Panc1 (cell line): ENCODE measurements around the gene CD96.

Experiments
- CTCF ChIP-seq: fragments of 450-650 bp; IDR thresholded peaks from 2 replicates; pipeline ENCODE4 v1.5.1; 2017; ENCODE audit warnings: mild to moderate bottlenecking
- POLR2AphosphoS5 ChIP-seq: IDR thresholded peaks from 2 replicates; pipeline ENCODE4 v1.6.1; 2012; ENCODE audit warnings: mild to moderate bottlenecking, low read depth, low read length, moderate library complexity
- TCF7L2 ChIP-seq: IDR thresholded peaks from 2 replicates; pipeline ENCODE4 v1.6.1; 2011; ENCODE audit warnings: mild to moderate bottlenecking, low read depth, low read length, inconsistent platforms
- TF ChIP-seq, protein P1 (sequence below), 2 experiments: IDR thresholded peaks; 2 replicates each; pipeline ENCODE4 v1.6.1; 2011 to 2012; ENCODE audit warnings: low read depth in 2 of 2, control low read depth in 1 of 2, low read length in 1 of 2, mild to moderate bottlenecking in 1 of 2, moderate library complexity in 1 of 2; ENCODE audit not compliant: insufficient read depth in 1 of 2

DNA sequence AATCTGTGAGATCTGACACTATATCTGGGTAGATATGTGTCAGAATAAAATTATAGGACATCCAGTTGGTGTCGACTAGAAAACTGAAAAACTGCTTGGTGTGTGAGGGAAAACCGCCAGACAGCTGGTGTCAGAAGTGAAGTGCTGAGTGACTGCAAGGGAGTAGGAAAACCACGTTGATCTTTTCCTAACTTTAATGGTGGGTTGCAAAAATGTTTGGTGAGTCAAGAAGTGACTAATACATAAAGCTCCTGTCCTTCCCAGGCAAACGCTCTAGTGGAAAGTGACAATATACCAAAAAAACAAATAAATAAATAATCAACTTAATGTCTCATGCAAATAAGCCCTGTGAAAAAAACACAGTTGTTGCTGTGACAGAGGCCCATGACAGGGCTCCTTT is 7.3 kb upstream of the CD96 start:
- TF ChIP-seq CTCF (no peak), POLR2AphosphoS5 (no peak), TCF7L2 (no peak)
- TF ChIP-seq, protein P1, sequence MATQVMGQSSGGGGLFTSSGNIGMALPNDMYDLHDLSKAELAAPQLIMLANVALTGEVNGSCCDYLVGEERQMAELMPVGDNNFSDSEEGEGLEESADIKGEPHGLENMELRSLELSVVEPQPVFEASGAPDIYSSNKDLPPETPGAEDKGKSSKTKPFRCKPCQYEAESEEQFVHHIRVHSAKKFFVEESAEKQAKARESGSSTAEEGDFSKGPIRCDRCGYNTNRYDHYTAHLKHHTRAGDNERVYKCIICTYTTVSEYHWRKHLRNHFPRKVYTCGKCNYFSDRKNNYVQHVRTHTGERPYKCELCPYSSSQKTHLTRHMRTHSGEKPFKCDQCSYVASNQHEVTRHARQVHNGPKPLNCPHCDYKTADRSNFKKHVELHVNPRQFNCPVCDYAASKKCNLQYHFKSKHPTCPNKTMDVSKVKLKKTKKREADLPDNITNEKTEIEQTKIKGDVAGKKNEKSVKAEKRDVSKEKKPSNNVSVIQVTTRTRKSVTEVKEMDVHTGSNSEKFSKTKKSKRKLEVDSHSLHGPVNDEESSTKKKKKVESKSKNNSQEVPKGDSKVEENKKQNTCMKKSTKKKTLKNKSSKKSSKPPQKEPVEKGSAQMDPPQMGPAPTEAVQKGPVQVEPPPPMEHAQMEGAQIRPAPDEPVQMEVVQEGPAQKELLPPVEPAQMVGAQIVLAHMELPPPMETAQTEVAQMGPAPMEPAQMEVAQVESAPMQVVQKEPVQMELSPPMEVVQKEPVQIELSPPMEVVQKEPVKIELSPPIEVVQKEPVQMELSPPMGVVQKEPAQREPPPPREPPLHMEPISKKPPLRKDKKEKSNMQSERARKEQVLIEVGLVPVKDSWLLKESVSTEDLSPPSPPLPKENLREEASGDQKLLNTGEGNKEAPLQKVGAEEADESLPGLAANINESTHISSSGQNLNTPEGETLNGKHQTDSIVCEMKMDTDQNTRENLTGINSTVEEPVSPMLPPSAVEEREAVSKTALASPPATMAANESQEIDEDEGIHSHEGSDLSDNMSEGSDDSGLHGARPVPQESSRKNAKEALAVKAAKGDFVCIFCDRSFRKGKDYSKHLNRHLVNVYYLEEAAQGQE (IDR thresholded peaks at IDR 0.05; ENCODE audit: insufficient read depth in 1 of 2, low read depth in 2 of 2, low read length in 1 of 2) = no peak
